K562 (cell line): ENCODE results near the gene CFL1. TPM values are rescaled to one million over a fixed set of nuclear protein-coding genes. Genes with fewer than 3 reads are reported as not detected.

Source experiments
- ETV1 ChIP-seq: fragments of 450-650 bp; conservative IDR thresholded peaks from 2 replicates; pipeline ENCODE4 v1.6.1; 2016; ENCODE audit warnings: missing genetic modification characterization, control low read depth, low read depth, missing compliant biosample characterization
- GABPB2 ChIP-seq: fragments of 250-450 bp; sonication (Bioruptor Pico); conservative IDR thresholded peaks from 2 replicates; pipeline ENCODE4 v1.5.1; 2021; ENCODE audit warnings: mild to moderate bottlenecking
- KDM1A ChIP-seq, 2 experiments: fragments of 450-650 bp; IDR thresholded peaks; 2 replicates each; pipeline ENCODE4 v1.6.1; 2016; ENCODE audit warnings: mild to moderate bottlenecking in 2 of 2
- KHSRP ChIP-seq: fragments of 450-650 bp; IDR thresholded peaks from 2 replicates; pipeline ENCODE4 v1.6.1; 2017
- MTA2 ChIP-seq: fragments of 450-650 bp; IDR thresholded peaks from 2 replicates; pipeline ENCODE4 v1.6.1; 2016; ENCODE audit warnings: low read depth
- NR0B1 ChIP-seq: fragments of 450-650 bp; IDR thresholded peaks from one replicate; pipeline ENCODE4 v1.6.1; 2018; ENCODE audit warnings: mild to moderate bottlenecking, moderate library complexity; ENCODE audit not compliant: partially characterized antibody
- REST ChIP-seq, 2 experiments: fragments of 450-650 bp; formaldehyde crosslinking in 1 of 2; IDR thresholded peaks; 2 replicates each; pipeline versions ENCODE4 v1.4.0 to v1.6.1; 2014 to 2020; ENCODE audit warnings: mild to moderate bottlenecking in 2 of 2, borderline replicate concordance in 1 of 2, low read depth in 1 of 2
- RFX5 ChIP-seq: IDR thresholded peaks from 2 replicates; pipeline ENCODE4 v1.6.1; 2011; ENCODE audit warnings: low read depth, mild to moderate bottlenecking, improper control_type of control experiment, low read length
- RNF2 ChIP-seq: sonication (generic); IDR thresholded peaks from 2 replicates; pipeline ENCODE4 v1.6.1; 2016
- SMAD4 ChIP-seq: fragments of 250-450 bp; sonication (Bioruptor Pico); conservative IDR thresholded peaks from 2 replicates; pipeline ENCODE4 v1.8.0; 2021; ENCODE audit warnings: inconsistent platforms, mild to moderate bottlenecking, moderate library complexity
- SRSF1 ChIP-seq: fragments of 200-400 bp; formaldehyde crosslinking; IDR thresholded peaks from 2 replicates; pipeline ENCODE4 v1.6.1; 2017; ENCODE audit warnings: mild to moderate bottlenecking, low read depth, low read length, moderate library complexity
- STAG1 ChIP-seq: sonication (generic); formaldehyde crosslinking; IDR thresholded peaks from 2 replicates; pipeline ENCODE4 v1.5.0; 2020; ENCODE audit warnings: missing genetic modification reagents, borderline replicate concordance
- ZBTB11 ChIP-seq, 3 experiments: fragments of 200-800 bp in 1 of 3; fragments of 250-450 bp in 1 of 3; fragments of 450-650 bp in 1 of 3; sonication (Bioruptor Pico) in 1 of 3; sonication (Bioruptor generic) in 1 of 3; formaldehyde crosslinking in 1 of 3; IDR thresholded peaks; 2 replicates each; pipeline versions ENCODE4 v1.6.1 to v1.8.0; 2016 to 2022; ENCODE audit warnings: mild to moderate bottlenecking in 2 of 3, missing genetic modification characterization in 2 of 3, missing compliant biosample characterization in 1 of 3, moderate library complexity in 1 of 3
- ZFP1 ChIP-seq: fragments of 450-650 bp; formaldehyde crosslinking; IDR thresholded peaks from 2 replicates; pipeline ENCODE4 v1.4.0; 2020; ENCODE audit warnings: mild to moderate bottlenecking, mixed read lengths
- ZNF12 ChIP-seq: sonication (generic); formaldehyde crosslinking; IDR thresholded peaks from 2 replicates; pipeline ENCODE4 v1.4.0; 2020; ENCODE audit warnings: mild to moderate bottlenecking, missing genetic modification reagents
- ZNF316 ChIP-seq: fragments of 450-650 bp; IDR thresholded peaks from 2 replicates; pipeline ENCODE4 v1.6.1; 2016
- ZNF780A ChIP-seq: fragments of 250-450 bp; sonication (Bioruptor Pico); IDR thresholded peaks from 2 replicates; pipeline ENCODE4 v1.5.0; 2021; ENCODE audit warnings: mild to moderate bottlenecking
- polyA plus RNA-seq, 8 experiments: library from polyadenylated mRNA; depleted of rRNA in 4 of 8; stranded (reverse) in 5 of 8; unstranded in 3 of 8; fragments of >200 nt; fragmentation: Nextera tagmentation in 2 of 8; fragmentation: Illumina TruSeq in 1 of 8; extraction: Ambion mirVana in 2 of 8; extraction: Trizol in 1 of 8; gene quantifications; 2 replicates each; pipeline versions ENCODE4 v1.2.1 to v1.2.3, GENCODE V29; 2011 to 2014; ENCODE audit warnings: inconsistent platforms in 1 of 8, missing spikeins in 1 of 8
- total RNA-seq, 7 experiments: library from RNA; depleted of rRNA in 6 of 7; stranded (reverse); fragments of >200 nt in 6 of 7; fragmentation: Illumina TruSeq in 2 of 7; extraction: Trizol in 2 of 7; gene quantifications; 2 replicates each; pipeline versions ENCODE4 v1.2.1 to v1.2.3, GENCODE V29; 2011 to 2021; ENCODE audit warnings: low replicate concordance in 1 of 7

Gene CFL1
- total and polyA plus RNA-seq, 9 of the 15 experiments (the other 6 are each of a cell fraction or from before 2014, with no cell fraction given): 105 to 1,101 (median 859) TPM

GRCh38 chr11:65859812-65860277 lies 1.9 kb upstream of the CFL1 start (continued):
- TF ChIP-seq REST (IDR thresholded peaks at IDR 0.05; ENCODE audit: borderline replicate concordance) (no peak), REST (CRISPR knock-in tag; IDR thresholded peaks at IDR 0.05; ENCODE audit: low read depth) (no peak; the same call in 1 of the 2 replicates), KHSRP (no peak), ZBTB11 (CRISPR knock-in tag; IDR thresholded peaks at IDR 0.05) (0 out of 6 replicates have a peak, but pooled peaks of 1 of the 3 experiments have one; percentile 2), RFX5 (no peak), STAG1 (CRISPR knock-in tag) (no peak), GABPB2 (CRISPR knock-in tag) (no peak), KDM1A (IDR thresholded peaks at IDR 0.05) (no peak), ZNF12 (CRISPR knock-in tag) (no peak), SRSF1 (no peak), SMAD4 (CRISPR knock-in tag) (no peak), ETV1 (tag) (no peak), ZNF316 (no peak), NR0B1 (no peak), ZFP1 (CRISPR knock-in tag) (no peak), ZNF780A (CRISPR knock-in tag) (no peak), MTA2 (no peak), RNF2 (no peak)
